Fibroblast of mammary gland (primary cell): ENCODE data around the gene ACSM2A.
"Not testable (repeated sequence)": the region's sequence is repeated elsewhere in the genome, so short reads cannot be mapped to it uniquely, and the experiment has no call there.

Experiments
- DNase-seq: peaks from one replicate; pipeline ENCODE4 v3.0.0-alpha.2; 2010; ENCODE audit warnings: low read depth
- H3K4me3 ChIP-seq: 2 replicates; pipeline ENCODE4 v1.5.1; 2011; ENCODE audit warnings: low read depth, mild to moderate bottlenecking, low read length, moderate library complexity; ENCODE audit not compliant: control insufficient read depth
- CTCF ChIP-seq: conservative IDR thresholded peaks from 2 replicates; pipeline ENCODE4 v1.5.1; 2011; ENCODE audit warnings: low read depth, low read length, inconsistent platforms; ENCODE audit not compliant: control insufficient read depth, insufficient read depth

The ACSM2A gene

DNA sequence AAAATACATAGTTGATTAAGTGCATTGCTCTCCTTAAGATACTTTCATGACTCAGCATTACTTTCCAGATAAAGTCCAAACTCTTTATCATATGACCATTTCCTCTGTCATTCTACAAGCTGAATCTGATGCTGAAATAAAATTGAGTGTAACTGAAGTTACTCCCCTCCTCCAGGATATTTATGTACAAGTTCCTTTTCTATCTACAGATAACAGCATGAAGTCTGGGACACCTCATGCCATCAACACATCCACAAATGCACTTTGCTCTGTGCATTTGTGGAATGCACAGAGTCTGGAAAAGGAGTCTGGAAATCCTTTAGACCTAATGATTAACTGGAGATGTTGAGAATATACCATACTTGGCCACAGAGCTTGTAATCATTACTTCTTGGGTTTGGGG, 64.4 kb downstream of the ACSM2A start:
- DNase-seq = no peak
- H3K4me3 ChIP-seq = no peak overlapping the region

DNA sequence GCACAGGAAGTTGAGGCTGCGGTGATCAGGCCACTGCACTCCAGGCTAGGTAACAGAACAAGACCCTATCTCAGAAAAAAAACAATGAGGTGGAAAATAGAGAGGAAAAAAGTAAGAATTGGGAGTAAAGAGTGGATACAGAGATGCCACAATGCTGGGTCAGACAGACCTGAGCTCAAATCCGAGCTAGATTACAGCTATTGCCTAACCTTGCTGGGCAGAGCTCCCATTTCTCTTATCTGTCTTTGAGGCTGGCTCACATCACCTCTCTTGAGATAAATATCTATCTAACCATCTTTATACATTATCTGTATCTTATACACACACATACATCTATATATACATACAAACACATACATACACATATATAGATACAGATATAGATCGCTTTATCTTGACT, 65.8 kb downstream of the ACSM2A start:
- no peak for DNase-seq
- H3K4me3 ChIP-seq = no peak overlapping the region
- no peak for TF ChIP-seq CTCF

More for the DNA sequence above, 64.4 kb downstream of the ACSM2A start:
- no peak for TF ChIP-seq CTCF

DNA sequence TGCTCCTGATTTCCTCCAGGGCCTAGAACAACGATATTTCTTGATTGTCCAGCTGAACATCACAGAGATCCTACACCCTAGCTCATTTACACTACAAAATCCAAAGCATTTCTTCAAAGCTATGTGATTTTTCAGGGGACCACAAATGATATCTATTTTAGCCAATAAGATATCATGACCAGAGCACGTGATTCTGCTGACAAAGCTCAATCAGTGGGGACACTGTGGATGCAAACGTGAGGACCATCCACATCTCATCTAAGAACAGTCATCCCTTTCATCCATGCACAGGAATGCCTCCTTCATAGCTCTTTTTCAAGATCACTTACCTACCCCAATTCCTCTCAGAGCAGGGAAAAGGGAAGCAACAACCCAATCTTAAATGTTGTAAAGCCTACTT, 67.9 kb downstream of the ACSM2A start:
- TF ChIP-seq CTCF = no peak
- no peak overlapping the region for H3K4me3 ChIP-seq

DNA sequence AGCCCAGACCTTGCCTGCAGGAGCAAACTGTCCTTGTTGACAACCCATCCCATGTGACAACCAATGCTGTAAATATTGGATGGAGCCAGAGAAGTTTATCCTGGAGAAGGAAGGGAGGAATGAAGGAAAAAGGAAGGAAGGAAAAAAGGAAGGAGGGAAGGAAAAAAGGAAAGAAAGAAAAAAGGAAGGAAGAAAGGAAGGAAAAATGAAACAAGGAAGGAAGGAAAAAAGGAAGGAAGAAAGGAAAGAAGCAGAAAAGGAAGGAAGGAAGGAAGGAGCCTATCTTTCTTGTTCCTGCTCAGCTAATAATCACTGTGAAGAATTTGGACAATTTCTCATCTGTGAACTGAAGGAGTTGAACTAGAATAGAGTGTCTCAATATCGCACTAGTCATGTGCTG, 68.8 kb downstream of the ACSM2A start:
- no peak for TF ChIP-seq CTCF
- no peak overlapping the region for H3K4me3 ChIP-seq
- no peak for DNase-seq

More for the DNA sequence above, 67.9 kb downstream of the ACSM2A start:
- DNase-seq = no peak

DNA sequence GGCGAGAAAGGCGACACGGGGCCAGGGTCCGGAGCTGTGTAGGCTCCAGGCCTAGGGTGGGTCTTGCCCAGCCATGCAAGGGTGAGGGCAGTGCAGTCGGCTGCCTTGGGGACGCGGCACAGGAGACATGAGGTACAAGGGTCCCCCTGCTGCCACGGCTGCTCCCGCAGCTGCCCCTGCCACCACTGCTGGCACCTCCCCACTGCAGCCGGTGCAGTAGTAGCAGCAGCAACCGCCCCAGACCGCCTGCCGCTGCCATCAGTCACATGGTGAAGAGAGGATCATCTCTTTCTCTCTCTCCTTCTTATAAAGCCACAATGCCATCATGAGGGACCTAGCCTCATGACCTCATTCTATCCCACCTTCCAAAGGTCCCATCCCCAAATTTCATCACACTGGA, 80.5 kb downstream of the ACSM2A start:
- DNase-seq, H3K4me3 ChIP-seq: not testable (repeated sequence)

DNA sequence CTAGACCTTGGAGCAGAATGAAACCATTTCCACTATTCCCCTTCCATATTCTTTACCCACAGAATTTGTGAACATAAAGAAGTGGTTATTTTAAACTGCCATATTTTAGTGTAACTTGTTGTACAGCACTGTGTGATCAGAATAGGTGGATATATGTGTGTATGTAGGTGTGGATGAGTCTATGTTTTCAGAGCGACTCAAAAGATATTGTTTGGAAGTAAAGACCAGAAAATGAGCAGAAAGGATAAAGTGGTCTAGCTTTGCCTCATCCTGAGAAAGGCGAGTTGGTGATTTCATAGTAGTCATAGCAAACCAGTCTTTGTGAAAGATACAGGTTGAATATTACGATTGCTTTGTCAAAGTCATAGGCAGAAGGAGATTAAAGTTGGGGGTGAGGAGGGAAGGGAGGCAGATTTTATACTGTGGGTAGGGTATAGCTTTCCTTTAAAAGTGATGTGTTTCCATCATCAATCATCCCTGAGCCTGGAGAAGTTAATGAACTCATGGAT, 81.0 kb downstream of the ACSM2A start:
- DNase-seq, H3K4me3 ChIP-seq: not testable (repeated sequence)

DNA sequence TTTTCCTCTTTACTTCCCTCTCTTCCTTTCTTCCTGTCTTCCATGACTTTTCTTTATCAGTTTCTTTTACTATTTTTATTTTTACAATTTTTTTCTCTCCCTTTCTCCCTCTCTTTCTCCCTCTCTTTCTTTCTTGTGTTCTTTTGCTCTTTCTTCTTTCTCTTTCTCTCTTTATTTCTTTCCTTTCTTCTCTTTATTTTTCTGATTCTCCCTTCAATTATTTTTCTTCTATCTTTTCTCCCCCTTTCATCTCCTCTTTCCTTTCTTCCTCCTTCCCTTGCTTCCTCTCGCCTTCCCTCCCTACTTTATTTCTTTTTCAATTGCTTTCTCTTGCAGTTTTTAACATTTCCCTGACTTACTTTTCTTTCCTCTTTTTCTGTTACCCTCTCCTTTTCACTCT, 85.3 kb downstream of the ACSM2A start:
- not testable (repeated sequence) for DNase-seq, H3K4me3 ChIP-seq
